IMR-90 (cell line): ENCODE results near the gene RAB26. TPM values are rescaled to one million over a fixed set of nuclear protein-coding genes. Genes with fewer than 3 reads are reported as not detected.
"Not testable (repeated sequence)": the region's sequence is repeated elsewhere in the genome, so short reads cannot be mapped to it uniquely, and the experiment has no call there.

Source experiments
- ATAC-seq: fragments of 200-7000 bp; cut with Tn5 transposase; 2 replicates; pipeline ENCODE4 v1.9.1; 2020; ENCODE audit warnings: low read depth, mild to moderate bottlenecking, moderate library complexity
- BruUV-seq: library from RNA; stranded (reverse); fragments of 400-500 nt; replicated peaks from 2 replicates; lab custom pipeline; 2021; lab: Mats Ljungman, UMichigan
- CTCF ChIA-PET: fragments of 300-600 bp; formaldehyde crosslinking; extraction: SDS; loops from one replicate; lab custom pipeline; 2021; ENCODE audit warnings: antibody characterized with exemption; lab: Yijun Ruan, JAX
- POLR2A ChIA-PET: fragments of 300-600 bp; sonication (Branson Sonifier 250); formaldehyde crosslinking; loops from one replicate; lab custom pipeline; 2022; ENCODE audit warnings: antibody characterized with exemption; ENCODE audit not compliant: unreplicated experiment; lab: Charles Lee
- DNase-seq: peaks from one replicate; pipeline ENCODE4 v3.0.0; 2013
- H2AFZ ChIP-seq: replicated peaks from 2 replicates; pipeline ENCODE3; 2013; ENCODE audit warnings: low read length, mild to moderate bottlenecking; ENCODE audit not compliant: poor library complexity
- H2AK5ac ChIP-seq: 2 replicates; pipeline ENCODE4 v1.6.1; 2013; ENCODE audit warnings: low read depth, low read length, inconsistent platforms
- H2AK9ac ChIP-seq: replicated peaks from 2 replicates; pipeline ENCODE3; 2013; ENCODE audit warnings: mild to moderate bottlenecking, low read depth, low read length, moderate library complexity; ENCODE audit not compliant: poor library complexity
- H2BK120ac ChIP-seq: 2 replicates; pipeline ENCODE4 v1.6.1; 2013; ENCODE audit warnings: low read depth, low read length, inconsistent platforms
- H2BK15ac ChIP-seq: 3 replicates; pipeline ENCODE4 v1.6.1; 2013; ENCODE audit warnings: low read depth, low read length, inconsistent platforms
- H2BK20ac ChIP-seq: 2 replicates; pipeline ENCODE4 v1.6.1; 2013; ENCODE audit warnings: low read depth, mild to moderate bottlenecking, inconsistent platforms, low read length, moderate library complexity
- H2BK5ac ChIP-seq: 2 replicates; pipeline ENCODE4 v1.6.1; 2013; ENCODE audit warnings: mild to moderate bottlenecking, low read depth, low read length, inconsistent platforms; ENCODE audit not compliant: poor library complexity, severe bottlenecking
- H3K14ac ChIP-seq: replicated peaks from 2 replicates; pipeline ENCODE4 v1.6.1; 2013; ENCODE audit warnings: low read depth, low read length, inconsistent platforms
- H3K18ac ChIP-seq: 2 replicates; pipeline ENCODE4 v1.6.1; 2013; ENCODE audit warnings: low read depth, low read length, control low read depth
- H3K23ac ChIP-seq: 2 replicates; pipeline ENCODE4 v1.6.1; 2013; ENCODE audit warnings: low read depth, low read length, inconsistent platforms
- H3K27ac ChIP-seq: 2 replicates; pipeline ENCODE4 v1.5.1; 2013; ENCODE audit warnings: mild to moderate bottlenecking, control low read depth, low read length; ENCODE audit not compliant: insufficient read depth
- H3K27me3 ChIP-seq: 2 replicates; pipeline ENCODE4 v1.6.1; 2013; ENCODE audit warnings: low read length; ENCODE audit not compliant: control insufficient read depth, insufficient read depth
- H3K36me3 ChIP-seq: 2 replicates; pipeline ENCODE4 v1.6.1; 2013; ENCODE audit warnings: low read length, mixed read lengths; ENCODE audit not compliant: control insufficient read depth, insufficient read depth
- H3K4ac ChIP-seq: 2 replicates; pipeline ENCODE4 v1.6.1; 2013; ENCODE audit warnings: low read depth, low read length, inconsistent platforms
- H3K4me1 ChIP-seq: 2 replicates; pipeline ENCODE4 v1.6.1; 2013; ENCODE audit warnings: low read length, mixed read lengths; ENCODE audit not compliant: control insufficient read depth, insufficient read depth
- H3K4me2 ChIP-seq: 2 replicates; pipeline ENCODE4 v1.6.1; 2013; ENCODE audit warnings: low read depth, mild to moderate bottlenecking, control low read depth, low read length, moderate library complexity
- H3K4me3 ChIP-seq: 2 replicates; pipeline ENCODE4 v1.5.1; 2013; ENCODE audit warnings: low read depth, mild to moderate bottlenecking, control low read depth, low read length, moderate library complexity; ENCODE audit not compliant: insufficient read depth
- H3K56ac ChIP-seq: 2 replicates; pipeline ENCODE4 v1.6.1; 2013; ENCODE audit warnings: low read length, inconsistent platforms; ENCODE audit not compliant: insufficient read depth; ENCODE audit errors: extremely low read depth
- H3K79me1 ChIP-seq, 2 experiments: 2 replicates each; pipeline ENCODE4 v1.6.1; 2013; ENCODE audit warnings: low read length in 2 of 2, inconsistent platforms in 1 of 2, low read depth in 1 of 2
- H3K9ac ChIP-seq: 2 replicates; pipeline ENCODE4 v1.6.1; 2013; ENCODE audit warnings: low read depth, low read length, control low read depth
- H3K9me1 ChIP-seq: 2 replicates; pipeline ENCODE4 v1.6.1; 2013; ENCODE audit warnings: low read length, inconsistent platforms; ENCODE audit not compliant: insufficient read depth
- H3K9me3 ChIP-seq: 2 replicates; pipeline ENCODE4 v1.6.1; 2013; ENCODE audit warnings: low read length; ENCODE audit not compliant: control insufficient read depth, insufficient read depth
- H4K20me1 ChIP-seq: 2 replicates; pipeline ENCODE4 v1.6.1; 2013; ENCODE audit warnings: low read length, inconsistent platforms; ENCODE audit not compliant: insufficient read depth
- H4K5ac ChIP-seq: 2 replicates; pipeline ENCODE4 v1.6.1; 2013; ENCODE audit warnings: mild to moderate bottlenecking, low read depth, low read length, control low read depth
- H4K8ac ChIP-seq, 2 experiments: 2 replicates each; pipeline ENCODE4 v1.6.1; 2013; ENCODE audit warnings: low read depth in 2 of 2, low read length in 2 of 2, control low read depth in 1 of 2, inconsistent platforms in 1 of 2
- H4K91ac ChIP-seq: 2 replicates; pipeline ENCODE4 v1.6.1; 2013; ENCODE audit warnings: low read depth, low read length, inconsistent platforms; ENCODE audit not compliant: insufficient read depth
- WGBS, 2 experiments: methylation state at CpG; one replicate each; pipeline versions ENCODE4 v1.1.5 to v1.1.7; 2013; ENCODE audit warnings: missing lambda C conversion rate in 2 of 2; ENCODE audit not compliant: insufficient read length in 1 of 2; ENCODE audit errors: extremely low coverage in 2 of 2; 5-methylcytosine and 5-hydroxymethylcytosine counted together
- dilution Hi-C: fragments of 300-500 bp; cut with HindIII; formaldehyde crosslinking; loops from one replicate; pipeline ENCODE4 v1.14.3; 2018; ENCODE audit warnings: low sequenced_read_pairs; ENCODE audit not compliant: unreplicated experiment
- in situ Hi-C: fragments of 300-500 bp; cut with MboI; formaldehyde crosslinking; loops from 3 replicates; pipeline ENCODE4 v1.14.3; 2019; ENCODE audit warnings: low sequenced_read_pairs, inconsistent platforms, mixed read lengths
- intact Hi-C: fragments of 100-400 bp; cut with micrococcal nuclease; formaldehyde crosslinking; loops from 2 replicates; pipeline ENCODE4 v1.10.0; 2022
- polyA plus RNA-seq, 3 experiments: library from polyadenylated mRNA; depleted of rRNA; stranded (reverse); fragments of >200 nt; gene quantifications; 2 replicates each; pipeline ENCODE4 v1.2.3, GENCODE V29; 2012; ENCODE audit warnings: low replicate concordance in 1 of 3
- total RNA-seq: library from RNA; depleted of rRNA; stranded (reverse); fragments of >200 nt; gene quantifications from 2 replicates; pipeline ENCODE4 v1.2.3, GENCODE V29; 2012

RAB26 gene
- total and polyA plus RNA-seq, 2 of the 4 experiments (the other 2 are of a cell fraction): 1.1 to 4.5 TPM

- H3K4me2 ChIP-seq, in situ Hi-C loops, ATAC-seq, H3K18ac ChIP-seq, BruUV-seq, H4K20me1 ChIP-seq, H2AFZ ChIP-seq, CTCF ChIA-PET, H3K9ac ChIP-seq, H2BK15ac ChIP-seq, dilution Hi-C loops, H3K56ac ChIP-seq, H3K4me3 ChIP-seq, H3K9me3 ChIP-seq, H2BK5ac ChIP-seq, H3K79me1 ChIP-seq, H4K8ac ChIP-seq, DNase-seq, H2AK9ac ChIP-seq, H4K5ac ChIP-seq, H2AK5ac ChIP-seq, H3K27me3 ChIP-seq, H4K91ac ChIP-seq, H3K27ac ChIP-seq, H3K4me1 ChIP-seq, H3K23ac ChIP-seq, POLR2A ChIA-PET, H3K14ac ChIP-seq, intact Hi-C loops, H3K4ac ChIP-seq, H3K9me1 ChIP-seq, H2BK120ac ChIP-seq, H2BK20ac ChIP-seq: not testable (repeated sequence)
- WGBS, 2 experiments: no CpG with 5 or more reads among the region's 24 CpGs
- H3K36me3 ChIP-seq: peaks cover 23% of the 10 kb centered on the region; the same call in 1 of the 2 replicates
Measured at GRCh38 chr16:2116428-2116827, 32.0 kb upstream of the RAB26 start.

GRCh38 chr16:2117341-2117740 lies 31.1 kb upstream of the RAB26 start:
- 100% methylated on average over 5 of the region's 25 CpGs; no CpG with 5 or more reads in 1 of the 2 experiments for WGBS, 2 experiments
- DNase-seq, H3K27me3 ChIP-seq, H2AK9ac ChIP-seq, H2AK5ac ChIP-seq, H3K9ac ChIP-seq, H3K27ac ChIP-seq, H3K79me1 ChIP-seq, H2BK120ac ChIP-seq, H3K56ac ChIP-seq, intact Hi-C loops, H3K4me2 ChIP-seq, ATAC-seq, BruUV-seq, H3K23ac ChIP-seq, H4K8ac ChIP-seq, H4K91ac ChIP-seq, H2BK20ac ChIP-seq, H2BK15ac ChIP-seq, H2AFZ ChIP-seq, H3K4me3 ChIP-seq, POLR2A ChIA-PET, H3K18ac ChIP-seq, H2BK5ac ChIP-seq, H4K5ac ChIP-seq, H3K4ac ChIP-seq, H3K9me3 ChIP-seq, H3K14ac ChIP-seq, in situ Hi-C loops, H3K4me1 ChIP-seq, H3K9me1 ChIP-seq, CTCF ChIA-PET, dilution Hi-C loops: not testable (repeated sequence)
- H3K36me3 ChIP-seq: peaks cover 17% of the 10 kb centered on the region; the same call in 1 of the 2 replicates
- H4K20me1 ChIP-seq: peaks cover 11% of the 10 kb centered on the region
